Hepatocyte (in vitro differentiated cells): Measurements from ENCODE around the gene ZNF501.

Source experiments
- EZH2phosphoT487 ChIP-seq: fragments of 200-600 bp; sonication (generic); IDR thresholded peaks from one replicate; pipeline ENCODE4 v1.6.1; 2018; ENCODE audit warnings: antibody characterized with exemption, mild to moderate bottlenecking, low read depth, moderate library complexity; ENCODE audit not compliant: unreplicated experiment, severe bottlenecking
- TF ChIP-seq, protein P1 (sequence below): fragments of 200-600 bp; sonication (generic); IDR thresholded peaks from 2 replicates; pipeline ENCODE4 v1.5.1; 2016; ENCODE audit warnings: antibody characterized with exemption, mild to moderate bottlenecking; ENCODE audit not compliant: poor library complexity

DNA sequence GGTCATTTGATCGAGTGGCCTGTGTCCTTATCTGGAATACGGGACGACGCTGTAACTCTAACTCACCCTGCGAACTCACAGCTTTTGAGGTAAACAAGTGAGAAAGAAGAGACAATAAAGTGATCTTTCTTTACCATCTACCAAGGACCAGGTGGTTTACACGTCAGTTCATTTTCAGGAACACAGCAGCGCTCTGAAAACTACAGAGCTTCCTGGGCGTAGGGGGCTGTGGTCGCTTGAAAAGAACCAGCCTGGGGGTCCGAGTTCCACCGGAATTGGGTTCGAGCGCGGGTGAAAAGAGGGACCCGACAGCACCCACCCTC, 31.6 kb downstream of the ZNF501 start:
- TF ChIP-seq, protein P1, sequence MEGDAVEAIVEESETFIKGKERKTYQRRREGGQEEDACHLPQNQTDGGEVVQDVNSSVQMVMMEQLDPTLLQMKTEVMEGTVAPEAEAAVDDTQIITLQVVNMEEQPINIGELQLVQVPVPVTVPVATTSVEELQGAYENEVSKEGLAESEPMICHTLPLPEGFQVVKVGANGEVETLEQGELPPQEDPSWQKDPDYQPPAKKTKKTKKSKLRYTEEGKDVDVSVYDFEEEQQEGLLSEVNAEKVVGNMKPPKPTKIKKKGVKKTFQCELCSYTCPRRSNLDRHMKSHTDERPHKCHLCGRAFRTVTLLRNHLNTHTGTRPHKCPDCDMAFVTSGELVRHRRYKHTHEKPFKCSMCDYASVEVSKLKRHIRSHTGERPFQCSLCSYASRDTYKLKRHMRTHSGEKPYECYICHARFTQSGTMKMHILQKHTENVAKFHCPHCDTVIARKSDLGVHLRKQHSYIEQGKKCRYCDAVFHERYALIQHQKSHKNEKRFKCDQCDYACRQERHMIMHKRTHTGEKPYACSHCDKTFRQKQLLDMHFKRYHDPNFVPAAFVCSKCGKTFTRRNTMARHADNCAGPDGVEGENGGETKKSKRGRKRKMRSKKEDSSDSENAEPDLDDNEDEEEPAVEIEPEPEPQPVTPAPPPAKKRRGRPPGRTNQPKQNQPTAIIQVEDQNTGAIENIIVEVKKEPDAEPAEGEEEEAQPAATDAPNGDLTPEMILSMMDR = no peak
- no peak for TF ChIP-seq EZH2phosphoT487
